ENCODE measurements around the gene C1orf35. TPM values are rescaled to one million over a fixed set of nuclear protein-coding genes. Genes with fewer than 3 reads are reported as not detected.
A peak's percentile ranks its signal among the peaks of the same experiment; 100 is the strongest.

Gene C1orf35
- polyA plus RNA-seq, 3 donors: 6.9 to 34.2 (median 10.6) TPM

DNA sequence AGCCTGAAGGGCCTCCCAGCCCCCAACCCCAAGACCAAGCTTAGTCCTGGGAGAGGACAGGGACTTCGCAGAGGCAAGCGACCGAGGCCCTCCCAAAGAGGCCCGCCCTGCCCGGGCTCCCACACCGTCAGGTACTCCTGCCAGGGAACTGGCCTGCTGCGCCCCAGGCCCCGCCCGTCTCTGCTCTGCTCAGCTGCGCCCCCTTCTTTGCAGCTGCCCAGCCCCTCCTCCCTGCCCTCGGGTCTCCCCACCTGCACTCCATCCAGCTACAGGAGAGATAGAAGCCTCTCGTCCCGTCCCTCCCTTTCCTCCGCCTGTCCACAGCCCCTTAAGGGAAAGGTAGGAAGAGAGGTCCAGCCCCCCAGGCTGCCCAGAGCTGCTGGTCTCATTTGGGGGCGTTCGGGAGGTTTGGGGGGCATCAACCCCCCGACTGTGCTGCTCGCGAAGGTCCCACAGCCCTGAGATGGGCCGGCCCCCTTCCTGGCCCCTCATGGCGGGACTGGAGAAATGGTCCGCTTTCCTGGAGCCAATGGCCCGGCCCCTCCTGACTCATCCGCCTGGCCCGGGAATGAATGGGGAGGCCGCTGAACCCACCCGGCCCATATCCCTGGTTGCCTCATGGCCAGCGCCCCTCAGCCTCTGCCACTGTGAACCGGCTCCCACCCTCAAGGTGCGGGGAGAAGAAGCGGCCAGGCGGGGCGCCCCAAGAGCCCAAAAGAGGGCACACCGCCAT lies 42.5 kb downstream of the C1orf35 start:
- no peak for TF ChIP-seq CTCF (IDR thresholded peaks at IDR 0.05)
- Mint-ChIP-seq H3K4me3 (peak overlapping the region; percentile 74), H3K27ac (no peak overlapping the region), H3K36me3 (peaks cover 3% of the 10 kb centered on the region in 2 donors), H3K9me3 (peaks cover 0 to 28% (median 17%) of the 10 kb centered on the region in 7 donors), H3K4me1 (peaks cover 11% of the 10 kb centered on the region), H3K27me3 (ENCODE audit: low read depth in 3 of 3) (peaks cover 55 to 70% (median 65%) of the 10 kb centered on the region in 3 donors)
- intact Hi-C loops (cut with micrococcal nuclease): no loop called here
- no peaks in the 10 kb centered on the region for H3K36me3 ChIP-seq (replicated peaks in 1 of 2; ENCODE audit: control insufficient read depth in 1 of 2, insufficient read depth in 2 of 2, low read length in 2 of 2)
- peaks cover 37 to 66% of the 10 kb centered on the region in 2 donors for H3K27me3 ChIP-seq (ENCODE audit: control insufficient read depth in 2 of 2, insufficient read depth in 2 of 2, low read length in 2 of 2)
- H2AFZ ChIP-seq (ENCODE audit: insufficient read depth, low read depth, low read length, poor library complexity, severe bottlenecking): peak overlapping the region; percentile 85
- peaks cover 17 to 22% of the 10 kb centered on the region in 2 donors for H3K4me1 ChIP-seq (ENCODE audit: control insufficient read depth in 1 of 2, insufficient read depth in 2 of 2, low read length in 2 of 2)
- no peaks in the 10 kb centered on the region for H3K79me2 ChIP-seq (ENCODE audit: insufficient read depth, low read length)
- peak overlapping the region; percentile 38 for H3K9ac ChIP-seq (ENCODE audit: insufficient read depth, low read length, poor library complexity, severe bottlenecking)
- peak overlapping the region; percentile 33 to 77 (median 36) for H3K4me3 ChIP-seq (replicated peaks in 1 of 3; ENCODE audit: low read depth in 2 of 3, low read length in 3 of 3)
- 12% methylated on average over 25 of the region's 34 CpGs for WGBS (ENCODE audit: insufficient coverage)
- H3K4me2 ChIP-seq (replicated peaks; ENCODE audit: extremely low read depth, low read length, poor library complexity, severe bottlenecking): peak overlapping the region; percentile 79
- no peak for DNase-seq
- H4K20me1 ChIP-seq (ENCODE audit: insufficient read depth, low read length): no peaks in the 10 kb centered on the region
- H3K27ac ChIP-seq (ENCODE audit: low read depth in 1 of 2, low read length in 2 of 2): no peak overlapping the region
- peaks cover 8 to 14% of the 10 kb centered on the region in 2 donors for H3K9me3 ChIP-seq (replicated peaks in 1 of 2; ENCODE audit: control insufficient read depth in 1 of 2, insufficient read depth in 1 of 2, low read length in 2 of 2)

- DNase-seq: peak in 2 of 3 donors; percentile 12
- Histone ChIP-seq H3K27me3 (ENCODE audit: control insufficient read depth in 2 of 2, insufficient read depth in 2 of 2, low read length in 2 of 2) (peaks cover 38 to 68% of the 10 kb centered on the region in 2 donors), H3K27ac (ENCODE audit: low read depth in 1 of 2, low read length in 2 of 2) (no peak overlapping the region), H3K4me3 (replicated peaks in 1 of 3; ENCODE audit: low read depth in 2 of 3, low read length in 3 of 3) (peak overlapping the region; percentile 33 to 77 (median 36)), H4K20me1 (ENCODE audit: insufficient read depth, low read length) (no peaks in the 10 kb centered on the region), H3K4me1 (ENCODE audit: control insufficient read depth in 1 of 2, insufficient read depth in 2 of 2, low read length in 2 of 2) (peaks cover 17 to 22% of the 10 kb centered on the region in 2 donors), H3K36me3 (replicated peaks in 1 of 2; ENCODE audit: control insufficient read depth in 1 of 2, insufficient read depth in 2 of 2, low read length in 2 of 2) (no peaks in the 10 kb centered on the region), H3K9ac (ENCODE audit: insufficient read depth, low read length, poor library complexity, severe bottlenecking) (peak overlapping the region; percentile 38), H2AFZ (ENCODE audit: insufficient read depth, low read depth, low read length, poor library complexity, severe bottlenecking) (peak overlapping the region; percentile 85), H3K9me3 (replicated peaks in 1 of 2; ENCODE audit: control insufficient read depth in 1 of 2, insufficient read depth in 1 of 2, low read length in 2 of 2) (peaks cover 8 to 14% of the 10 kb centered on the region in 2 donors), H3K4me2 (replicated peaks; ENCODE audit: extremely low read depth, low read length, poor library complexity, severe bottlenecking) (peak overlapping the region; percentile 79), H3K79me2 (ENCODE audit: insufficient read depth, low read length) (no peaks in the 10 kb centered on the region)
- Mint-ChIP-seq H3K27ac (peak overlapping the region in 1 of 7 donors; percentile 41), H3K4me3 (peak overlapping the region; percentile 74), H3K27me3 (ENCODE audit: low read depth in 3 of 3) (peaks cover 55 to 72% (median 65%) of the 10 kb centered on the region in 3 donors), H3K9me3 (peaks cover 0 to 28% (median 17%) of the 10 kb centered on the region in 7 donors), H3K4me1 (peaks cover 11% of the 10 kb centered on the region), H3K36me3 (peaks cover 3% of the 10 kb centered on the region in 2 donors)
- TF ChIP-seq CTCF (IDR thresholded peaks at IDR 0.05): no peak
- 4% methylated on average over 22 of the region's 33 CpGs for WGBS (ENCODE audit: insufficient coverage)
- intact Hi-C loops (cut with micrococcal nuclease): loop anchor here in 1 of 2 donors (10.0 kb wide), 1 partner anchor 305 kb away; no protein-coding TSS in a partner anchor
Observed at GRCh38 chr1:228059634-228060457, 43.3 kb downstream of the C1orf35 start.

Measured in CD14-positive monocyte (primary cell).